ENCODE measurements around the gene PRKCZ. TPM values are rescaled to one million over a fixed set of nuclear protein-coding genes. Genes with fewer than 3 reads are reported as not detected.

PRKCZ gene
- total and polyA plus RNA-seq, 4 donors, result 4.8 to 9.9 (median 8.4) TPM

DNA sequence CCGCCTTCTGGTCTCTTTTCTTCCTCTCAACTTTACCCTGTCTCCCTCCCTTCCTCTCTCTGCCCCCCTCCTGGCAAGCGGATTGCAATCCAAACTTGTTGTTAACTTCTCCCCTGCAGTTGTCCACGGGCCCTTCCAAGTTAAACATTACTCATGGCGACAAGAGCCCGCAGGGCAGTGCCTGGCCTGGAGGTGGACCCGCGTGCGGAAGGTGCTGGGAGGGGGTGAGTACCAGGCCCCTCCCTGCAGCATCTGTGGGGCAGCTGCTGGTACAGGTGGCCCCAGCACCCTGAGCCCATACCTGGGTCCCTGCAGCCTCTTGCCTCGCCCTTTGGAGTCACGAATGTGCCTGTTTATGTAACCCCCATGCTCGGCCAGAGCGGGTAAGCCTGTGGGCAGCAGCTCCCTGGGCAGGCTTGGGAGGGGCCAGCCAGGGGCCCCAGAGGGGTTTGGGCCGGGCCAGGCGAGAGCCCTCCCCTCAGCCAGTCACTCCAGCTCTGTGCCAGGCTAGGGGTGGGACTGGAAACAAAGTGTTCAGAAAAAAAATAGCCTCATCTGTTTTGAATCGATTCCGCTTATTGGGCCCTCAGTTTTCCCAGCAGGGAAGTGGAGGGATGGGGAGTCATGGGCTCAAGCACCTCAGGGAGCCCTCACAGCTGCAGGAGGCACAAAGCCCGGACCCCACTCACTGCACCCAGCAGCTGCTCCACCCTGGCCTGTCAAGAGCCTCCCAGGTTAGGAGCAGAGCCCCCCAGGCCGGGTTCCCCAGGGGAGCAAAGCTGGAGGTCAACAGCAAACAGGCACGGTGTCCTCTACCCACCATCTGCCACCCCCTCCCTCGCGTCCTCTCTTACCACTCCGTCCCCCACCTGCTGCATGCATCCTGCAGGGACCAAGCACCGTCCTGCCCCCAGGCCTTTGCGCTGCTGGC, 158.4 kb downstream of the PRKCZ start:
- 53% methylated on average over 24 of the region's 24 CpGs for WGBS
- no peaks in the 10 kb centered on the region for H3K27me3 ChIP-seq (ENCODE audit: control insufficient read depth in 4 of 4, insufficient read depth in 4 of 4, low read length in 3 of 4)
- no peak overlapping the region for H3K9ac ChIP-seq (ENCODE audit: low read depth in 1 of 2, low read length in 2 of 2)
- H3K4me1 ChIP-seq (ENCODE audit: control insufficient read depth in 4 of 4, insufficient read depth in 4 of 4, low read length in 3 of 4), result peaks cover 21 to 56% (median 36%) of the 10 kb centered on the region in 4 donors
- H3K36me3 ChIP-seq (ENCODE audit: control insufficient read depth in 4 of 4, insufficient read depth in 3 of 4, low read depth in 1 of 4, low read length in 3 of 4), result peaks cover 0 to under 1% (median 0%) of the 10 kb centered on the region in 4 donors
- TF ChIP-seq, protein P1, sequence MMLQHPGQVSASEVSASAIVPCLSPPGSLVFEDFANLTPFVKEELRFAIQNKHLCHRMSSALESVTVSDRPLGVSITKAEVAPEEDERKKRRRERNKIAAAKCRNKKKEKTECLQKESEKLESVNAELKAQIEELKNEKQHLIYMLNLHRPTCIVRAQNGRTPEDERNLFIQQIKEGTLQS (IDR thresholded peaks at IDR 0.05), result no peak
- peak; percentile 55 to 60 for TF ChIP-seq JUND (IDR thresholded peaks at IDR 0.05)
- no peak for TF ChIP-seq NR2F2 (IDR thresholded peaks at IDR 0.05)
- TF ChIP-seq, protein P2, sequence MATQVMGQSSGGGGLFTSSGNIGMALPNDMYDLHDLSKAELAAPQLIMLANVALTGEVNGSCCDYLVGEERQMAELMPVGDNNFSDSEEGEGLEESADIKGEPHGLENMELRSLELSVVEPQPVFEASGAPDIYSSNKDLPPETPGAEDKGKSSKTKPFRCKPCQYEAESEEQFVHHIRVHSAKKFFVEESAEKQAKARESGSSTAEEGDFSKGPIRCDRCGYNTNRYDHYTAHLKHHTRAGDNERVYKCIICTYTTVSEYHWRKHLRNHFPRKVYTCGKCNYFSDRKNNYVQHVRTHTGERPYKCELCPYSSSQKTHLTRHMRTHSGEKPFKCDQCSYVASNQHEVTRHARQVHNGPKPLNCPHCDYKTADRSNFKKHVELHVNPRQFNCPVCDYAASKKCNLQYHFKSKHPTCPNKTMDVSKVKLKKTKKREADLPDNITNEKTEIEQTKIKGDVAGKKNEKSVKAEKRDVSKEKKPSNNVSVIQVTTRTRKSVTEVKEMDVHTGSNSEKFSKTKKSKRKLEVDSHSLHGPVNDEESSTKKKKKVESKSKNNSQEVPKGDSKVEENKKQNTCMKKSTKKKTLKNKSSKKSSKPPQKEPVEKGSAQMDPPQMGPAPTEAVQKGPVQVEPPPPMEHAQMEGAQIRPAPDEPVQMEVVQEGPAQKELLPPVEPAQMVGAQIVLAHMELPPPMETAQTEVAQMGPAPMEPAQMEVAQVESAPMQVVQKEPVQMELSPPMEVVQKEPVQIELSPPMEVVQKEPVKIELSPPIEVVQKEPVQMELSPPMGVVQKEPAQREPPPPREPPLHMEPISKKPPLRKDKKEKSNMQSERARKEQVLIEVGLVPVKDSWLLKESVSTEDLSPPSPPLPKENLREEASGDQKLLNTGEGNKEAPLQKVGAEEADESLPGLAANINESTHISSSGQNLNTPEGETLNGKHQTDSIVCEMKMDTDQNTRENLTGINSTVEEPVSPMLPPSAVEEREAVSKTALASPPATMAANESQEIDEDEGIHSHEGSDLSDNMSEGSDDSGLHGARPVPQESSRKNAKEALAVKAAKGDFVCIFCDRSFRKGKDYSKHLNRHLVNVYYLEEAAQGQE (IDR thresholded peaks at IDR 0.05), result peak; percentile 35
- no peak for TF ChIP-seq GABPA (IDR thresholded peaks at IDR 0.05 in 1 of 2, conservative IDR thresholded peaks at IDR 0.05 in 1 of 2)
- peak; percentile 55 to 69 for TF ChIP-seq HNF4A (conservative IDR thresholded peaks at IDR 0.05)
- peak; percentile 63 for TF ChIP-seq YY1 (IDR thresholded peaks at IDR 0.05)
- TF ChIP-seq, protein P3, sequence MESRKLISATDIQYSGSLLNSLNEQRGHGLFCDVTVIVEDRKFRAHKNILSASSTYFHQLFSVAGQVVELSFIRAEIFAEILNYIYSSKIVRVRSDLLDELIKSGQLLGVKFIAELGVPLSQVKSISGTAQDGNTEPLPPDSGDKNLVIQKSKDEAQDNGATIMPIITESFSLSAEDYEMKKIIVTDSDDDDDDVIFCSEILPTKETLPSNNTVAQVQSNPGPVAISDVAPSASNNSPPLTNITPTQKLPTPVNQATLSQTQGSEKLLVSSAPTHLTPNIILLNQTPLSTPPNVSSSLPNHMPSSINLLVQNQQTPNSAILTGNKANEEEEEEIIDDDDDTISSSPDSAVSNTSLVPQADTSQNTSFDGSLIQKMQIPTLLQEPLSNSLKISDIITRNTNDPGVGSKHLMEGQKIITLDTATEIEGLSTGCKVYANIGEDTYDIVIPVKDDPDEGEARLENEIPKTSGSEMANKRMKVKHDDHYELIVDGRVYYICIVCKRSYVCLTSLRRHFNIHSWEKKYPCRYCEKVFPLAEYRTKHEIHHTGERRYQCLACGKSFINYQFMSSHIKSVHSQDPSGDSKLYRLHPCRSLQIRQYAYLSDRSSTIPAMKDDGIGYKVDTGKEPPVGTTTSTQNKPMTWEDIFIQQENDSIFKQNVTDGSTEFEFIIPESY (IDR thresholded peaks at IDR 0.05), result no peak
- peak; percentile 67 for TF ChIP-seq SP1 (IDR thresholded peaks at IDR 0.05)
- peak; percentile 48 to 54 for TF ChIP-seq RAD21 (IDR thresholded peaks at IDR 0.05)
- TF ChIP-seq, protein P4, sequence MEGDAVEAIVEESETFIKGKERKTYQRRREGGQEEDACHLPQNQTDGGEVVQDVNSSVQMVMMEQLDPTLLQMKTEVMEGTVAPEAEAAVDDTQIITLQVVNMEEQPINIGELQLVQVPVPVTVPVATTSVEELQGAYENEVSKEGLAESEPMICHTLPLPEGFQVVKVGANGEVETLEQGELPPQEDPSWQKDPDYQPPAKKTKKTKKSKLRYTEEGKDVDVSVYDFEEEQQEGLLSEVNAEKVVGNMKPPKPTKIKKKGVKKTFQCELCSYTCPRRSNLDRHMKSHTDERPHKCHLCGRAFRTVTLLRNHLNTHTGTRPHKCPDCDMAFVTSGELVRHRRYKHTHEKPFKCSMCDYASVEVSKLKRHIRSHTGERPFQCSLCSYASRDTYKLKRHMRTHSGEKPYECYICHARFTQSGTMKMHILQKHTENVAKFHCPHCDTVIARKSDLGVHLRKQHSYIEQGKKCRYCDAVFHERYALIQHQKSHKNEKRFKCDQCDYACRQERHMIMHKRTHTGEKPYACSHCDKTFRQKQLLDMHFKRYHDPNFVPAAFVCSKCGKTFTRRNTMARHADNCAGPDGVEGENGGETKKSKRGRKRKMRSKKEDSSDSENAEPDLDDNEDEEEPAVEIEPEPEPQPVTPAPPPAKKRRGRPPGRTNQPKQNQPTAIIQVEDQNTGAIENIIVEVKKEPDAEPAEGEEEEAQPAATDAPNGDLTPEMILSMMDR (IDR thresholded peaks at IDR 0.05; ENCODE audit: low read depth, low read length, missing input control), result peak; percentile 23
- TF ChIP-seq FOXA2 (IDR thresholded peaks at IDR 0.05), result peak; percentile 30
- TF ChIP-seq, protein P5, sequence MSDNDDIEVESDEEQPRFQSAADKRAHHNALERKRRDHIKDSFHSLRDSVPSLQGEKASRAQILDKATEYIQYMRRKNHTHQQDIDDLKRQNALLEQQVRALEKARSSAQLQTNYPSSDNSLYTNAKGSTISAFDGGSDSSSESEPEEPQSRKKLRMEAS (IDR thresholded peaks at IDR 0.05), result peak; percentile 41
- TF ChIP-seq RXRA (IDR thresholded peaks at IDR 0.05), result peak; percentile 38 to 87
- TF ChIP-seq FOXA1 (IDR thresholded peaks at IDR 0.05), result peak; percentile 43
- no peaks in the 10 kb centered on the region for H3K9me3 ChIP-seq (ENCODE audit: control insufficient read depth in 4 of 4, low read length in 3 of 4)
- DNase-seq (ENCODE audit: low spot score), result peak; percentile 64
- H3K27ac ChIP-seq (ENCODE audit: low read depth in 1 of 2, low read length in 2 of 2), result peak overlapping the region; percentile 80 to 98
- H3K4me3 ChIP-seq (ENCODE audit: low read depth in 1 of 3, low read length in 3 of 3), result peak overlapping the region in 1 of 3 donors; percentile 24
